Left lung (tissue), 10 donors: Measurements from ENCODE around the gene CBX7. TPM values are rescaled to one million over a fixed set of nuclear protein-coding genes. Genes with fewer than 3 reads are reported as not detected.
"Not testable (repeated sequence)": the region's sequence is repeated elsewhere in the genome, so short reads cannot be mapped to it uniquely, and the experiment has no call there.

Source experiments
- ATAC-seq: fragments of 200-7000 bp; cut with Tn5 transposase; one replicate; pipeline ENCODE4 v1.9.1; 2020; ENCODE audit warnings: moderate library complexity
- DNase-seq, 4 donors: peaks; one replicate each; pipeline ENCODE4 v3.0.0-alpha.2; 2013 to 2020
- H3K27ac ChIP-seq, 2 donors: fragments of 200-600 bp; sonication (generic) in 1 of 2; one replicate each; pipeline versions ENCODE4 v1.5.0 to v1.8.0; 2020 to 2021
- H3K27me3 ChIP-seq, 2 donors: fragments of 200-600 bp; sonication (generic) in 1 of 2; one replicate each; pipeline versions ENCODE4 v1.5.0 to v1.8.0; 2020 to 2021
- H3K36me3 ChIP-seq, 2 donors: fragments of 200-600 bp; sonication (generic) in 1 of 2; one replicate each; pipeline versions ENCODE4 v1.5.0 to v1.8.0; 2020 to 2021
- H3K4me1 ChIP-seq, 2 donors: fragments of 200-600 bp; one replicate each; pipeline ENCODE4 v1.8.0; 2021
- H3K4me3 ChIP-seq, 2 donors: fragments of 200-600 bp; sonication (generic) in 1 of 2; one replicate each; pipeline versions ENCODE4 v1.5.0 to v1.8.0; 2020 to 2021; ENCODE audit warnings: mild to moderate bottlenecking in 1 of 2
- H3K9me3 ChIP-seq, 2 donors: fragments of 200-600 bp; sonication (generic) in 1 of 2; one replicate each; pipeline versions ENCODE4 v1.5.0 to v1.8.0; 2020 to 2021
- CTCF ChIP-seq, 2 donors: fragments of 200-600 bp; sonication (generic) in 1 of 2; IDR thresholded peaks; one replicate each; pipeline versions ENCODE4 v1.5.0 to v1.8.0; 2021; ENCODE audit warnings: antibody characterized with exemption in 2 of 2
- intact Hi-C, 2 donors: fragments of 100-400 bp; cut with DNase I; formaldehyde crosslinking; loops; one replicate each; pipeline versions ENCODE4 v1.11.2 to v1.14.2; 2022
- polyA plus RNA-seq, 6 donors: library from polyadenylated mRNA; unstranded; fragments of 120-200 nt; gene quantifications; one replicate each; pipeline ENCODE4 v1.2.1, GENCODE V29; 2013; ENCODE audit not compliant: insufficient read length in 6 of 6
- total RNA-seq, 2 donors: library from RNA; stranded (reverse); fragmentation: NEBNext Ultra II Directional; extraction: Animal tissue kit (Norgen Biotek cat#: 25700); gene quantifications; one replicate each; pipeline ENCODE4 v1.2.1, GENCODE V29; 2021
- donor health status: DM: no; HTN: yes; CAD: no.
- donor health status: DM: no; HTN: no; CAD: no.

The CBX7 gene
- total and polyA plus RNA-seq, 8 donors = 7.4 to 17.7 (median 8.8) TPM

- Histone ChIP-seq H3K9me3 (no peaks in the 10 kb centered on the region), H3K27me3 (no peaks in the 10 kb centered on the region), H3K4me3 (no peak overlapping the region), H3K27ac (no peak overlapping the region), H3K36me3 (no peaks in the 10 kb centered on the region), H3K4me1 (peaks cover 35 to 57% of the 10 kb centered on the region in 2 donors)
- DNase-seq (no peak), ATAC-seq (no peak)
- no peak for TF ChIP-seq CTCF (IDR thresholded peaks at IDR 0.05)
- intact Hi-C loops = loop anchor here (5.0 to 10.0 kb wide), 2 partner anchors 141 to 143 kb away; partner anchors contain the start of gene RPL3 (in 1 of the 2)
Observed at GRCh38 chr22:39171623-39172264, 19.3 kb upstream of the CBX7 start.

- DNase-seq = peak; percentile 80 to 97 (median 85)
- Histone ChIP-seq H3K27me3 (no peaks in the 10 kb centered on the region), H3K9me3 (no peaks in the 10 kb centered on the region), H3K36me3 (no peaks in the 10 kb centered on the region), H3K4me3 (no peak overlapping the region), H3K27ac (no peak overlapping the region), H3K4me1 (peaks cover 31 to 50% of the 10 kb centered on the region in 2 donors)
- peak; percentile 88 for ATAC-seq
- peak; percentile 97 to 98 for TF ChIP-seq CTCF (IDR thresholded peaks at IDR 0.05)
- intact Hi-C loops = loop anchor here (5.0 to 10.0 kb wide), 2 partner anchors 141 to 144 kb away; partner anchors contain the start of gene RPL3 (in 1 of the 2)
Observed at GRCh38 chr22:39170825-39171622, 18.5 kb upstream of the CBX7 start.

GRCh38 chr22:39169797-39170466 lies 17.5 kb upstream of the CBX7 start:
- Histone ChIP-seq H3K27ac (no peak overlapping the region), H3K27me3 (no peaks in the 10 kb centered on the region), H3K36me3 (no peaks in the 10 kb centered on the region), H3K9me3 (no peaks in the 10 kb centered on the region), H3K4me1 (peaks cover 20 to 39% of the 10 kb centered on the region in 2 donors), H3K4me3 (no peak overlapping the region)
- intact Hi-C loops = loop anchor here (5.0 to 10.0 kb wide), 2 partner anchors 142 to 145 kb away; partner anchors contain the start of gene RPL3 (in 1 of the 2)
- DNase-seq (no peak), ATAC-seq (no peak)
- TF ChIP-seq CTCF (IDR thresholded peaks at IDR 0.05) = no peak

- Histone ChIP-seq H3K36me3 (no peaks in the 10 kb centered on the region), H3K27me3 (no peaks in the 10 kb centered on the region), H3K4me3 (no peak overlapping the region), H3K27ac (no peak overlapping the region), H3K9me3 (no peaks in the 10 kb centered on the region), H3K4me1 (peaks cover 8 to 9% of the 10 kb centered on the region in 2 donors)
- intact Hi-C loops = no loop called here
- TF ChIP-seq CTCF (IDR thresholded peaks at IDR 0.05) = no peak
- DNase-seq = no peak
- no peak for ATAC-seq
Observed at GRCh38 chr22:39166547-39166946, 14.1 kb upstream of the CBX7 start.

- H3K27ac ChIP-seq, H3K4me3 ChIP-seq, intact Hi-C loops, H3K9me3 ChIP-seq, ATAC-seq, H3K36me3 ChIP-seq: not testable (repeated sequence)
- Histone ChIP-seq H3K4me1 (peaks cover 3 to 19% of the 10 kb centered on the region in 2 donors), H3K27me3 (peaks cover 15 to 30% of the 10 kb centered on the region in 2 donors)
- peak in 1 of 4 donors; percentile 28 for DNase-seq
Observed at GRCh38 chr22:39156093-39156492, 3.6 kb upstream of the CBX7 start.
